ENCODE data around the gene ZBTB47. TPM values are rescaled to one million over a fixed set of nuclear protein-coding genes. Genes with fewer than 3 reads are reported as not detected.

The ZBTB47 gene
- total and polyA plus RNA-seq, 2 experiments from 2014 or later = 0.48 to 2.8 TPM

- no peak for TF ChIP-seq ZNF462 (CRISPR knock-in tag; IDR thresholded peaks at IDR 0.05)
Observed at GRCh38 chr3:42713747-42714146, 60.2 kb downstream of the ZBTB47 start (continued).

- Histone ChIP-seq H3K9me2 (ENCODE audit: insufficient read depth) (no peaks in the 10 kb centered on the region), H3K36me3 (ENCODE audit: insufficient read depth) (no peaks in the 10 kb centered on the region), H3K27me3 (ENCODE audit: insufficient read depth) (no peaks in the 10 kb centered on the region), H3K27ac (ENCODE audit: low read depth) (no peak overlapping the region), H4K20me1 (replicated peaks; ENCODE audit: insufficient read depth) (no peaks in the 10 kb centered on the region), H3K4me1 (ENCODE audit: insufficient read depth) (no peaks in the 10 kb centered on the region), H3K4me2 (no peak overlapping the region), H2AFZ (no peak overlapping the region), H3K4me3 (no peak overlapping the region), H3F3A (replicated peaks; ENCODE audit: low read depth) (no peaks in the 10 kb centered on the region), H3K79me2 (replicated peaks; ENCODE audit: insufficient read depth) (no peaks in the 10 kb centered on the region)
- Mint-ChIP-seq H3K27ac (no peak overlapping the region), H3K4me1 (no peaks in the 10 kb centered on the region; the same call in 2 of the 3 replicates), H3K27me3 (ENCODE audit: insufficient read depth, low read depth, poor library complexity) (peaks cover 5% of the 10 kb centered on the region), H3K9me3 (no peaks in the 10 kb centered on the region), H3K4me3 (no peak overlapping the region), H3K36me3 (ENCODE audit: low read depth) (no peaks in the 10 kb centered on the region)
- no peak for TF ChIP-seq REST (IDR thresholded peaks at IDR 0.05; ENCODE audit: unreplicated experiment)
- no peak for TF ChIP-seq NANOG (IDR thresholded peaks at IDR 0.05; ENCODE audit: borderline replicate concordance)
- ATAC-seq (no peak), DNase-seq (ENCODE audit: low spot score) (no peak)
Observed at GRCh38 chr3:42714171-42714852, 60.8 kb downstream of the ZBTB47 start.

Other genes starting within 250 kb of the ZBTB47 start
- not detected in 2 replicates for gene LYZL4, start 243.1 kb upstream of the ZBTB47 start, total RNA-seq (2014; rRNA removed; shearing (Covaris generic))
- not detected in 2 replicates for gene LYZL4, start 243.1 kb upstream of the ZBTB47 start, polyA plus RNA-seq (2016; fragmentation: Nextera tagmentation; extraction: Ambion mirVana)
- gene VIPR1, start 151.1 kb upstream of the ZBTB47 start, total RNA-seq (2014; rRNA removed; shearing (Covaris generic)) = 13.9 and 19.3 TPM in 2 replicates
- gene VIPR1, start 151.1 kb upstream of the ZBTB47 start, polyA plus RNA-seq (2016; fragmentation: Nextera tagmentation; extraction: Ambion mirVana) = 4.9 and 6.3 TPM in 2 replicates
- gene SEC22C, start 71.7 kb upstream of the ZBTB47 start, total RNA-seq (2014; rRNA removed; shearing (Covaris generic)) = 48.3 and 52.3 TPM in 2 replicates
- gene SEC22C, start 71.7 kb upstream of the ZBTB47 start, polyA plus RNA-seq (2016; fragmentation: Nextera tagmentation; extraction: Ambion mirVana) = 16.8 and 21.9 TPM in 2 replicates
- gene SS18L2, start 62.8 kb upstream of the ZBTB47 start, total RNA-seq (2014; rRNA removed; shearing (Covaris generic)) = 75.2 and 75.3 TPM in 2 replicates
- 228 and 241 TPM in 2 replicates for gene SS18L2, start 62.8 kb upstream of the ZBTB47 start, polyA plus RNA-seq (2016; fragmentation: Nextera tagmentation; extraction: Ambion mirVana)
- gene NKTR, start 53.0 kb upstream of the ZBTB47 start, total RNA-seq (2014; rRNA removed; shearing (Covaris generic)) = 88.2 and 117 TPM in 2 replicates
- 68.7 and 81.3 TPM in 2 replicates for gene NKTR, start 53.0 kb upstream of the ZBTB47 start, polyA plus RNA-seq (2016; fragmentation: Nextera tagmentation; extraction: Ambion mirVana)
- not detected in 2 replicates for gene KLHL40, start 31.8 kb downstream of the ZBTB47 start, total RNA-seq (2014; rRNA removed; shearing (Covaris generic))
- not detected in 2 replicates for gene KLHL40, start 31.8 kb downstream of the ZBTB47 start, polyA plus RNA-seq (2016; fragmentation: Nextera tagmentation; extraction: Ambion mirVana)
- not detected in 2 replicates for gene HHATL, start 49.1 kb downstream of the ZBTB47 start, total RNA-seq (2014; rRNA removed; shearing (Covaris generic))
- gene HHATL, start 49.1 kb downstream of the ZBTB47 start, polyA plus RNA-seq (2016; fragmentation: Nextera tagmentation; extraction: Ambion mirVana) = not detected in 2 replicates
- 0.45 TPM in 1 of 2 replicates, not detected in the other for gene CCDC13, start 119.6 kb downstream of the ZBTB47 start, total RNA-seq (2014; rRNA removed; shearing (Covaris generic))
- gene CCDC13, start 119.6 kb downstream of the ZBTB47 start, polyA plus RNA-seq (2016; fragmentation: Nextera tagmentation; extraction: Ambion mirVana) = 0.27 and 0.42 TPM in 2 replicates
- 102 and 118 TPM in 2 replicates for gene HIGD1A, start 150.8 kb downstream of the ZBTB47 start, total RNA-seq (2014; rRNA removed; shearing (Covaris generic))
- 127 and 144 TPM in 2 replicates for gene HIGD1A, start 150.8 kb downstream of the ZBTB47 start, polyA plus RNA-seq (2016; fragmentation: Nextera tagmentation; extraction: Ambion mirVana)
- gene ACKR2, start 155.7 kb downstream of the ZBTB47 start, total RNA-seq (2014; rRNA removed; shearing (Covaris generic)) = 0.35 and 0.58 TPM in 2 replicates
- not detected in 2 replicates for gene ACKR2, start 155.7 kb downstream of the ZBTB47 start, polyA plus RNA-seq (2016; fragmentation: Nextera tagmentation; extraction: Ambion mirVana)
- gene CYP8B1, start 222.2 kb downstream of the ZBTB47 start, total RNA-seq (2014; rRNA removed; shearing (Covaris generic)) = not detected in 2 replicates
- not detected in 2 replicates for gene CYP8B1, start 222.2 kb downstream of the ZBTB47 start, polyA plus RNA-seq (2016; fragmentation: Nextera tagmentation; extraction: Ambion mirVana)